ENCODE results near the gene STX7. TPM values are rescaled to one million over a fixed set of nuclear protein-coding genes. Genes with fewer than 3 reads are reported as not detected.

STX7 gene
- total and polyA plus RNA-seq, 2 donors (not counting 3 experiments of a cell fraction or from before 2014, with no cell fraction given), result 13.4 to 45.5 TPM

- FAIRE-seq, result no peak
- Histone ChIP-seq H3K27me3 (ENCODE audit: control insufficient read depth in 2 of 2, insufficient read depth in 2 of 2, low read length in 2 of 2) (no peaks in the 10 kb centered on the region), H4K20me1 (replicated peaks; ENCODE audit: control insufficient read depth, extremely low read depth, insufficient read depth, low read length) (peaks cover 5% of the 10 kb centered on the region), H3K9me1 (replicated peaks; ENCODE audit: control insufficient read depth, extremely low read depth, insufficient read depth, low read length) (no peaks in the 10 kb centered on the region), H3K9me3 (replicated peaks; ENCODE audit: control insufficient read depth, insufficient read depth, low read length) (no peaks in the 10 kb centered on the region), H3K4me3 (replicated peaks in 1 of 3; ENCODE audit: insufficient read depth in 1 of 3, low read depth in 1 of 3, low read length in 3 of 3) (no peak overlapping the region), H3K4me2 (ENCODE audit: insufficient read depth, low read length) (no peak overlapping the region), H3K4me1 (ENCODE audit: control insufficient read depth, extremely low read depth, insufficient read depth, low read length) (peaks cover 23% of the 10 kb centered on the region), H3K79me2 (ENCODE audit: control insufficient read depth, insufficient read depth, low read length) (peaks cover 29% of the 10 kb centered on the region), H3K36me3 (ENCODE audit: control insufficient read depth in 2 of 2, extremely low read depth in 1 of 2, insufficient read depth in 2 of 2, low read length in 2 of 2) (no peaks in the 10 kb centered on the region), H3K9ac (replicated peaks; ENCODE audit: extremely low read depth, insufficient read depth, low read length) (no peak overlapping the region), H3K27ac (ENCODE audit: insufficient read depth, low read depth, low read length) (no peak overlapping the region), H2AFZ (ENCODE audit: low read depth, low read length) (no peak overlapping the region)
- DNase-seq (ENCODE audit: low read depth, low spot score), result no peak
- no TSS peak for BruUV-seq (replicated peaks)
- CTCF ChIA-PET, result interaction anchor here (8.3 kb wide), 1 partner anchor 208 kb away, joined by 254 read pairs; no protein-coding TSS in a partner anchor
- TF ChIP-seq POLR2AphosphoS5 (IDR thresholded peaks at IDR 0.05; ENCODE audit: insufficient read depth, low read depth, low read length), result no peak
- no peak for TF ChIP-seq JUN (IDR thresholded peaks at IDR 0.05; ENCODE audit: borderline replicate concordance, insufficient read depth, insufficient read length, low read depth)
- TF ChIP-seq GATA2 (IDR thresholded peaks at IDR 0.05; ENCODE audit: insufficient read depth, insufficient read length, low read depth, low read length), result no peak
- TF ChIP-seq, protein P1, sequence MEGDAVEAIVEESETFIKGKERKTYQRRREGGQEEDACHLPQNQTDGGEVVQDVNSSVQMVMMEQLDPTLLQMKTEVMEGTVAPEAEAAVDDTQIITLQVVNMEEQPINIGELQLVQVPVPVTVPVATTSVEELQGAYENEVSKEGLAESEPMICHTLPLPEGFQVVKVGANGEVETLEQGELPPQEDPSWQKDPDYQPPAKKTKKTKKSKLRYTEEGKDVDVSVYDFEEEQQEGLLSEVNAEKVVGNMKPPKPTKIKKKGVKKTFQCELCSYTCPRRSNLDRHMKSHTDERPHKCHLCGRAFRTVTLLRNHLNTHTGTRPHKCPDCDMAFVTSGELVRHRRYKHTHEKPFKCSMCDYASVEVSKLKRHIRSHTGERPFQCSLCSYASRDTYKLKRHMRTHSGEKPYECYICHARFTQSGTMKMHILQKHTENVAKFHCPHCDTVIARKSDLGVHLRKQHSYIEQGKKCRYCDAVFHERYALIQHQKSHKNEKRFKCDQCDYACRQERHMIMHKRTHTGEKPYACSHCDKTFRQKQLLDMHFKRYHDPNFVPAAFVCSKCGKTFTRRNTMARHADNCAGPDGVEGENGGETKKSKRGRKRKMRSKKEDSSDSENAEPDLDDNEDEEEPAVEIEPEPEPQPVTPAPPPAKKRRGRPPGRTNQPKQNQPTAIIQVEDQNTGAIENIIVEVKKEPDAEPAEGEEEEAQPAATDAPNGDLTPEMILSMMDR (IDR thresholded peaks at IDR 0.05; ENCODE audit: extremely low read depth in 1 of 2, insufficient read depth in 1 of 2, low read depth in 1 of 2, low read length in 2 of 2), result no peak
- no peak for TF ChIP-seq EZH2 (IDR thresholded peaks at IDR 0.05; ENCODE audit: borderline replicate concordance, low read depth, low read length, severe bottlenecking)
- TF ChIP-seq POLR2A (IDR thresholded peaks at IDR 0.05; ENCODE audit: low read depth, low read length), result no peak
- TF ChIP-seq FOS (IDR thresholded peaks at IDR 0.05; ENCODE audit: borderline replicate concordance, insufficient read depth, low read length), result no peak
- TF ChIP-seq MYC (IDR thresholded peaks at IDR 0.05; ENCODE audit: low read depth, low read length), result no peak
- TF ChIP-seq, protein P2, sequence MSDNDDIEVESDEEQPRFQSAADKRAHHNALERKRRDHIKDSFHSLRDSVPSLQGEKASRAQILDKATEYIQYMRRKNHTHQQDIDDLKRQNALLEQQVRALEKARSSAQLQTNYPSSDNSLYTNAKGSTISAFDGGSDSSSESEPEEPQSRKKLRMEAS (IDR thresholded peaks at IDR 0.05; ENCODE audit: insufficient read depth, insufficient read length), result no peak
- POLR2A ChIA-PET, result no interaction called here
- dilution Hi-C loops (cut with MboI; ENCODE audit: extremely low pct_ligation_motif_present, low sequenced_read_pairs), result no loop called here
- intact Hi-C loops (cut with micrococcal nuclease), result no loop called here
These were observed 25.2 kb downstream of the STX7 start for GRCh38 chr6:132487762-132488161.

All from endothelial cell of umbilical vein (primary cell).